Epithelial cell of proximal tubule (primary cell): ENCODE measurements around the gene TMEM233. TPM values are rescaled to one million over a fixed set of nuclear protein-coding genes. Genes with fewer than 3 reads are reported as not detected.

Experiments used
- DNase-seq: peaks from one replicate; pipeline ENCODE4 v3.0.0-alpha.2; 2011; ENCODE audit warnings: low read depth
- H3K4me3 ChIP-seq: 2 replicates; pipeline ENCODE4 v1.5.1; 2011; ENCODE audit warnings: low read depth, mild to moderate bottlenecking, low read length
- CTCF ChIP-seq: conservative IDR thresholded peaks from 2 replicates; pipeline ENCODE4 v1.5.1; 2012; ENCODE audit warnings: low read depth, mild to moderate bottlenecking, low read length
- total RNA-seq: library from RNA; depleted of rRNA; stranded (reverse); fragments of >200 nt; gene quantifications from 2 replicates; pipeline ENCODE4 v1.2.3, GENCODE V29; 2015

Gene TMEM233
- total RNA-seq, 1 donor from 2014 or later, result 0.17 TPM

- no peak for TF ChIP-seq CTCF
Measured at GRCh38 chr12:119679081-119679480, 85.5 kb downstream of the TMEM233 start.

DNA sequence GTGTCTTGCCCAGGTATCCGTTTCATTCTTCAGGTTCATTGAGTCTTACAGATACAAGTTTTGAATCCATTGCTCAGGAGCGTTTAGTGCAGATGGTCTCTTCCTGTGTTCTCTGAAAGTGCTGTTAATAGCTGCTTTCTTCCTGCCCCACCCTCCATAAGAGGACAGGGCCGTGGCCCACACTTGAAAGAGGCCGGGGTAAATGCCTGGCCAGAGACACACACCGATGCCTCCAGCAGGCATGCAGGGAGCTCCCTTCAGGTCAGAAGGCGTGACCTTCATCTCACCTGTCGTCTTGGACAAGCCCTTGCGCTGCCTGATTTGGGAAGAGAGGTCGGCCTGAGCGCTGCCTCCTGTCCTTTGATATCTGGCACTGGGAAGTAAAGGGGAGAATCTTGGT, 85.9 kb downstream of the TMEM233 start:
- no peak for TF ChIP-seq CTCF
- no peak for DNase-seq

More at GRCh38 chr12:119679081-119679480, 85.5 kb downstream of the TMEM233 start:
- no peak for DNase-seq
- H3K4me3 ChIP-seq, result no peak overlapping the region

DNA sequence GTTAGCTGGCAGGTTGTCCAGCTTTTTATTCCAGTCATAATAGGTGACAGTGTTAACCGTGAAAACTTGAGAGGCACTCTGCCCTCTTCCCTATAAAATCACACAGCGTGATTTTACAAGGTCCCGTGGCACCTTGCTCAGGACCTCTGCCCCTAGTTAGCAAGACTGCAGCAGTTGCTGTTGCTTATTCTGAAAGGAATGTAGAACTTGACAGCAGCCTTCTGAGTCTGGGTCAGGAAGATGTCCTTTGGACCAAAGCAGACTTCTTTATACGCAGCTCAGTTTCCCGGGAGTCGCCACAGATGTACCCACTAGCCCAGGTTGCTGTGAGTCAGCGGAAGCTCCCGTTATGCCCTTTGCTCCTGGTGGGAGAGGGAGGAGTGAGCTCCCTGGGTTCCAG, 87.5 kb downstream of the TMEM233 start:
- peak; percentile 82 for DNase-seq

More for the DNA sequence above, 85.9 kb downstream of the TMEM233 start:
- no peak overlapping the region for H3K4me3 ChIP-seq

DNA sequence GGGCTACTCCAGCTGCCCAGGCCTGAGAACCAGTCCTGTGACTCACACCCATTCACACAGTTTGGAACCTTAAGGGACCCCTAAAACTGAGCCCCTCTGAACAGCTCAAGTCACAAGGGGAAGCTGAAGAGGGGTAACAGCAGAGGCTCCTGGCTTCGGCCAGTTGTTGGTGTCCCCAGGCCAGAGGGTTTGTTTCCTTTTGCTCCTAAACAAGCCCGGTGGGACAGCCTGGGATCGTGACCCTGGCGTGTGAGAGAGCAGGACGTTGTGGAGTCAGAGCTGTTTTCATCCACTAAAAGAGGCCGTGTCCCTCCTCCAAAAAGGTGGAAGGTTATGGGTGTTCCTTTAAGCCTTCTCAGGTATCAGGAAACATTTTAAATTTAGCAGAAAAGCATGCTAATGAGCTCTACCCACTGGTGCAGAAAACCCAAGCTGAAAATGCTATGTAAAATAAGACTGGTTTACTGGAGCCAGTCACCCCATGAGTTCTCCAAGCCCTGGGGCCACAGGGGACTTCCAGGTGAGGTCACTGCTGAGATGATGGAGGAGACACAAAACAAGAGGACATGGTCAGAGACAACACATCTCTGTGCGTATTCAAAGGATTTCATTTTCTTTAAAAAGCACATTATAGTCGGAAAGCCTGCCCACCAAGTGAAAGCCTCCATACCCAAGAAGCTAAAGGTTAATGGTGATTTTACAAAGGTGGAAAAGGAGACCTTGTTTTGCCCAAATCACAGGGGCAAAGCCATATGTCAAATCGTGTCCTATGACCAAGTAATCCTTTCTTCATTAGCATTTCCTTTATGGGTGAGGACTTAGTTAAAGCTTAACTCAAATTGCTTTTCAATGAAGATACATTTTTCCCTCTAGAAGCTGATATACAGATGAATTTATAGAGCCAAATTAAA, 88.4 kb downstream of the TMEM233 start:
- H3K4me3 ChIP-seq, result no peak overlapping the region
- peak; percentile 64 for DNase-seq
- TF ChIP-seq CTCF, result no peak

More for the DNA sequence above, 87.5 kb downstream of the TMEM233 start:
- no peak overlapping the region for H3K4me3 ChIP-seq
- no peak for TF ChIP-seq CTCF

- no peak for DNase-seq
- no peak for TF ChIP-seq CTCF
- no peak overlapping the region for H3K4me3 ChIP-seq
Measured at GRCh38 chr12:119682639-119683252, 89.2 kb downstream of the TMEM233 start.

- no peak for DNase-seq
- no peak for TF ChIP-seq CTCF
- no peak overlapping the region for H3K4me3 ChIP-seq
Measured at GRCh38 chr12:119683413-119683812, 89.8 kb downstream of the TMEM233 start.
